ENCODE results near the gene NIPAL3.

- TF ChIP-seq, protein P1, sequence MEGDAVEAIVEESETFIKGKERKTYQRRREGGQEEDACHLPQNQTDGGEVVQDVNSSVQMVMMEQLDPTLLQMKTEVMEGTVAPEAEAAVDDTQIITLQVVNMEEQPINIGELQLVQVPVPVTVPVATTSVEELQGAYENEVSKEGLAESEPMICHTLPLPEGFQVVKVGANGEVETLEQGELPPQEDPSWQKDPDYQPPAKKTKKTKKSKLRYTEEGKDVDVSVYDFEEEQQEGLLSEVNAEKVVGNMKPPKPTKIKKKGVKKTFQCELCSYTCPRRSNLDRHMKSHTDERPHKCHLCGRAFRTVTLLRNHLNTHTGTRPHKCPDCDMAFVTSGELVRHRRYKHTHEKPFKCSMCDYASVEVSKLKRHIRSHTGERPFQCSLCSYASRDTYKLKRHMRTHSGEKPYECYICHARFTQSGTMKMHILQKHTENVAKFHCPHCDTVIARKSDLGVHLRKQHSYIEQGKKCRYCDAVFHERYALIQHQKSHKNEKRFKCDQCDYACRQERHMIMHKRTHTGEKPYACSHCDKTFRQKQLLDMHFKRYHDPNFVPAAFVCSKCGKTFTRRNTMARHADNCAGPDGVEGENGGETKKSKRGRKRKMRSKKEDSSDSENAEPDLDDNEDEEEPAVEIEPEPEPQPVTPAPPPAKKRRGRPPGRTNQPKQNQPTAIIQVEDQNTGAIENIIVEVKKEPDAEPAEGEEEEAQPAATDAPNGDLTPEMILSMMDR (IDR thresholded peaks at IDR 0.05): no peak
- TF ChIP-seq EP300 (IDR thresholded peaks at IDR 0.05): no peak
Measured at GRCh38 chr1:24500448-24501048, 84.9 kb downstream of the NIPAL3 start.

Data from esophagus muscularis mucosa (tissue), 3 donors.